ENCODE data around the gene FGR.

GRCh38 chr1:27562534-27563340, 72.2 kb downstream of the FGR start:
- no peak for TF ChIP-seq CTCF (IDR thresholded peaks at IDR 0.05; ENCODE audit: insufficient read depth, low read depth, low read length)
- TF ChIP-seq EZH2 (IDR thresholded peaks at IDR 0.05; ENCODE audit: insufficient read depth, low read length) = no peak

All from astrocyte (in vitro differentiated cells and primary cell).